ENCODE measurements around the gene KRTAP4-12. TPM values are rescaled to one million over a fixed set of nuclear protein-coding genes. Genes with fewer than 3 reads are reported as not detected.
"Not testable (repeated sequence)": the region's sequence is repeated elsewhere in the genome, so short reads cannot be mapped to it uniquely, and the experiment has no call there.

Gene KRTAP4-12
- total RNA-seq, 1 donor from 2014 or later = not detected

GRCh38 chr17:41096055-41096454 lies 27.9 kb downstream of the KRTAP4-12 start:
- DNase-seq (ENCODE audit: low read depth) = no peak

- not testable (repeated sequence) for DNase-seq (ENCODE audit: low read depth)
Observed at GRCh38 chr17:41088760-41089352, 35.1 kb downstream of the KRTAP4-12 start.

- not testable (repeated sequence) for DNase-seq (ENCODE audit: low read depth)
Observed at GRCh38 chr17:41084100-41084856, 39.7 kb downstream of the KRTAP4-12 start, which contains the start of gene KRTAP4-7. TSS of gene KRTAP4-7 (plus strand) at chr17:41084150. CDS start at chr17:41084207, 57 bp downstream.

- not testable (repeated sequence) for DNase-seq (ENCODE audit: low read depth)
Observed at GRCh38 chr17:41083427-41083826, 40.6 kb downstream of the KRTAP4-12 start.

- DNase-seq (ENCODE audit: low read depth) = no peak
Observed at GRCh38 chr17:41082626-41083025, 41.4 kb downstream of the KRTAP4-12 start.

- no peak for DNase-seq (ENCODE audit: low read depth)
Observed at GRCh38 chr17:41076788-41077187, 47.2 kb downstream of the KRTAP4-12 start.

GRCh38 chr17:41073676-41074075 lies 50.3 kb downstream of the KRTAP4-12 start:
- no peak for DNase-seq (ENCODE audit: low read depth)

Other genes with a start within 250 kb of the KRTAP4-12 start
- not detected in 2 replicates for gene KRT20, start 238.9 kb downstream of the KRTAP4-12 start, total RNA-seq
- not detected in 2 replicates for gene KRT23, start 186.5 kb downstream of the KRTAP4-12 start, total RNA-seq
- gene KRT39, start 157.2 kb downstream of the KRTAP4-12 start, total RNA-seq = not detected in 2 replicates
- not detected in 2 replicates for gene KRT40, start 139.9 kb downstream of the KRTAP4-12 start, total RNA-seq
- not detected in 2 replicates for gene KRTAP3-3, start 130.0 kb downstream of the KRTAP4-12 start, total RNA-seq
- gene KRTAP3-2, start 124.3 kb downstream of the KRTAP4-12 start, total RNA-seq = not detected in 2 replicates
- gene KRTAP3-1, start 115.1 kb downstream of the KRTAP4-12 start, total RNA-seq = not detected in 2 replicates
- 0.19 and 0.57 TPM in 2 replicates for gene KRTAP1-5, start 97.0 kb downstream of the KRTAP4-12 start, total RNA-seq
- not detected in 2 replicates for gene KRTAP1-4, start 94.0 kb downstream of the KRTAP4-12 start, total RNA-seq
- gene KRTAP1-3, start 89.3 kb downstream of the KRTAP4-12 start, total RNA-seq = not detected in 2 replicates
- 0.21 TPM in 1 of 2 replicates, not detected in the other for gene KRTAP1-1, start 82.7 kb downstream of the KRTAP4-12 start, total RNA-seq
- gene KRTAP2-1, start 76.9 kb downstream of the KRTAP4-12 start, total RNA-seq = not detected in 2 replicates
- gene KRTAP2-2, start 69.0 kb downstream of the KRTAP4-12 start, total RNA-seq = not detected in 2 replicates
- 0.19 TPM in 1 of 2 replicates, not detected in the other for gene KRTAP2-3, start 64.1 kb downstream of the KRTAP4-12 start, total RNA-seq
- not detected in 2 replicates for gene KRTAP2-4, start 58.3 kb downstream of the KRTAP4-12 start, total RNA-seq
- not detected in 2 replicates for gene KRTAP4-7, start 40.0 kb downstream of the KRTAP4-12 start, total RNA-seq
- gene KRTAP4-8, start 26.0 kb downstream of the KRTAP4-12 start, total RNA-seq = not detected in 2 replicates
- not detected in 2 replicates for gene KRTAP4-16, start 22.0 kb downstream of the KRTAP4-12 start, total RNA-seq
- gene KRTAP4-9, start 18.8 kb downstream of the KRTAP4-12 start, total RNA-seq = not detected in 2 replicates
- gene KRTAP4-11, start 5.8 kb downstream of the KRTAP4-12 start, total RNA-seq = not detected in 2 replicates
- not detected in 2 replicates for gene KRTAP4-6, start 16.4 kb upstream of the KRTAP4-12 start, total RNA-seq
- gene KRTAP4-5, start 25.6 kb upstream of the KRTAP4-12 start, total RNA-seq = not detected in 2 replicates
- gene KRTAP4-4, start 36.6 kb upstream of the KRTAP4-12 start, total RNA-seq = not detected in 2 replicates
- gene KRTAP4-3, start 44.0 kb upstream of the KRTAP4-12 start, total RNA-seq = not detected in 2 replicates
- gene KRTAP4-2, start 54.0 kb upstream of the KRTAP4-12 start, total RNA-seq = not detected in 2 replicates
- gene KRTAP4-1, start 60.7 kb upstream of the KRTAP4-12 start, total RNA-seq = not detected in 2 replicates
- not detected in 2 replicates for gene KRTAP9-1, start 65.7 kb upstream of the KRTAP4-12 start, total RNA-seq
- not detected in 2 replicates for gene KRTAP9-2, start 102.5 kb upstream of the KRTAP4-12 start, total RNA-seq
- not detected in 2 replicates for gene KRTAP9-3, start 108.3 kb upstream of the KRTAP4-12 start, total RNA-seq
- gene KRTAP9-8, start 113.8 kb upstream of the KRTAP4-12 start, total RNA-seq = not detected in 2 replicates
- gene KRTAP9-4, start 125.5 kb upstream of the KRTAP4-12 start, total RNA-seq = not detected in 2 replicates
- not detected in 2 replicates for gene KRTAP9-9, start 131.2 kb upstream of the KRTAP4-12 start, total RNA-seq
- not detected in 2 replicates for gene KRTAP9-6, start 141.2 kb upstream of the KRTAP4-12 start, total RNA-seq
- gene KRTAP9-7, start 151.5 kb upstream of the KRTAP4-12 start, total RNA-seq = not detected in 2 replicates
- not detected in 2 replicates for gene KRTAP29-1, start 178.7 kb upstream of the KRTAP4-12 start, total RNA-seq
- gene KRTAP16-1, start 185.1 kb upstream of the KRTAP4-12 start, total RNA-seq = not detected in 2 replicates
- gene KRTAP17-1, start 191.5 kb upstream of the KRTAP4-12 start, total RNA-seq = not detected in 2 replicates
- gene KRT33A, start 226.6 kb upstream of the KRTAP4-12 start, total RNA-seq = not detected in 2 replicates
- 0.08 TPM in 1 of 2 replicates, not detected in the other for gene KRT33B, start 245.6 kb upstream of the KRTAP4-12 start, total RNA-seq

Measured in myocyte (in vitro differentiated cells).